Renal cortex interstitium (tissue), 11 donors: Measurements from ENCODE around the gene CENPV. TPM values are rescaled to one million over a fixed set of nuclear protein-coding genes. Genes with fewer than 3 reads are reported as not detected.

Experiments used
- DNase-seq, 11 donors: peaks; one replicate each; pipeline ENCODE4 v3.0.0-alpha.2; 2013; ENCODE audit warnings: low read depth in 9 of 11, low spot score in 4 of 11; ENCODE audit errors: extremely low read depth in 1 of 11
- polyA plus RNA-seq, 3 donors: library from polyadenylated mRNA; unstranded; fragments of 120-200 nt; gene quantifications; one replicate each; pipeline ENCODE4 v1.2.1, GENCODE V29; 2013; ENCODE audit not compliant: insufficient read length in 3 of 3

CENPV gene
- polyA plus RNA-seq, 3 donors = 74.7 to 80.7 (median 77.7) TPM

GRCh38 chr17:16294560-16294959 lies 58.7 kb downstream of the CENPV start:
- DNase-seq = no peak

- no peak for DNase-seq
Observed at GRCh38 chr17:16293931-16294330, 59.3 kb downstream of the CENPV start.

Other genes starting within 250 kb of the CENPV start
- gene NCOR1, start 137.9 kb downstream of the CENPV start, polyA plus RNA-seq = 100 to 1,000 TPM; 101 to 110 (median 104) TPM
- 10 to 100 TPM; 23.3 to 47.2 (median 27.7) TPM for gene PIGL, start 136.3 kb downstream of the CENPV start, polyA plus RNA-seq
- 1,000 to 10,000 TPM; 1,739 to 2,239 (median 2,190) TPM for gene UBB, start 27.6 kb upstream of the CENPV start, polyA plus RNA-seq
- 1 to 10 TPM; 1.8 to 3.8 (median 2.6) TPM for gene TRPV2, start 62.1 kb upstream of the CENPV start, polyA plus RNA-seq
- 1 to 10 TPM; 4.1 to 4.9 (median 4.4) TPM for gene LRRC75A, start 138.7 kb upstream of the CENPV start, polyA plus RNA-seq
- 10 to 100 TPM in 1 of 3 donors, 1 to 10 TPM in 2; 8.6 to 10.0 (median 9.9) TPM for gene ZNF287, start 215.7 kb upstream of the CENPV start, polyA plus RNA-seq